Muscle of leg (tissue), 16 donors: ENCODE data around the gene NUP188. TPM values are rescaled to one million over a fixed set of nuclear protein-coding genes. Genes with fewer than 3 reads are reported as not detected.

Experiments used
- DNase-seq: peaks from one replicate; pipeline ENCODE4 v3.0.0; 2013
- H3K27ac ChIP-seq: one replicate; pipeline ENCODE4 v1.5.1; 2013; ENCODE audit warnings: mild to moderate bottlenecking, low read length, control low read depth
- H3K27me3 ChIP-seq: one replicate; pipeline ENCODE4 v1.6.1; 2013; ENCODE audit warnings: low read length; ENCODE audit not compliant: control insufficient read depth, insufficient read depth
- H3K36me3 ChIP-seq: one replicate; pipeline ENCODE4 v1.6.1; 2013; ENCODE audit warnings: low read length; ENCODE audit not compliant: control insufficient read depth, insufficient read depth
- H3K4me1 ChIP-seq: one replicate; pipeline ENCODE4 v1.6.1; 2013; ENCODE audit warnings: low read length; ENCODE audit not compliant: control insufficient read depth, insufficient read depth
- H3K4me3 ChIP-seq: one replicate; pipeline ENCODE4 v1.5.1; 2013; ENCODE audit warnings: low read length, control low read depth
- H3K9me3 ChIP-seq: replicated peaks from 2 replicates; pipeline ENCODE4 v1.6.1; 2013; ENCODE audit warnings: low read depth, low read length; ENCODE audit not compliant: control insufficient read depth
- WGBS: methylation state at CpG from one replicate; pipeline ENCODE4 v1.1.5; 2013; ENCODE audit warnings: missing lambda C conversion rate; ENCODE audit not compliant: insufficient coverage; 5-methylcytosine and 5-hydroxymethylcytosine counted together
- long read RNA-seq, 11 donors: transcript quantifications; one replicate each; lab custom pipeline, GENCODE V29; 2026
- polyA plus RNA-seq, 8 donors: library from polyadenylated mRNA; unstranded; fragments of 120-200 nt; gene quantifications; one replicate each; pipeline versions ENCODE4 v1.2.1 to v1.2.3, GENCODE V29; 2013; ENCODE audit warnings: inconsistent platforms in 1 of 8, low replicate concordance in 1 of 8; ENCODE audit not compliant: insufficient read length in 8 of 8, insufficient read depth in 1 of 8
- total RNA-seq: library from RNA; stranded (reverse); fragments of 120-200 nt; gene quantifications from one replicate; pipeline ENCODE4 v1.2.4, GENCODE V29; 2013

The NUP188 gene
- total RNA-seq (21.7 TPM), polyA plus RNA-seq (10 to 100 TPM; 28.0 to 41.5 (median 34.3) TPM)
- long read RNA-seq, donor 1, partial matches to known transcripts = 0 of 8 reads
- long read RNA-seq, donor 1, other reads (novel, unspliced or antisense) = 8 of 8 reads
- long read RNA-seq, donor 2 = 0 reads
- long read RNA-seq, donor 3, full-length matches to known transcripts = 1 of 40 reads
- long read RNA-seq, donor 3, partial matches to known transcripts = 15 of 40 reads
- long read RNA-seq, donor 3, other reads (novel, unspliced or antisense) = 24 of 40 reads
- long read RNA-seq, donor 4, full-length matches to known transcripts = 1 of 10 reads
- long read RNA-seq, donor 4, partial matches to known transcripts = 9 of 10 reads
- long read RNA-seq, donor 4, other reads (novel, unspliced or antisense) = 0 of 10 reads
- long read RNA-seq, donor 5, partial matches to known transcripts = 0 of 1 reads
- long read RNA-seq, donor 5, other reads (novel, unspliced or antisense) = 0 of 1 reads
- long read RNA-seq, donor 6 = 0 reads
- long read RNA-seq, donor 7, full-length matches to known transcripts = 1 of 1 reads
- long read RNA-seq, donor 7, partial matches to known transcripts = 0 of 1 reads
- long read RNA-seq, donor 7, other reads (novel, unspliced or antisense) = 0 of 1 reads
- long read RNA-seq, donor 8, partial matches to known transcripts = 6 of 6 reads
- long read RNA-seq, donor 8, other reads (novel, unspliced or antisense) = 0 of 6 reads
- long read RNA-seq, donor 9 = 0 reads
- long read RNA-seq, donor 10 = 0 reads
- long read RNA-seq, donor 11 = 0 reads

- peak within 1 kb of the TSS; percentile 99 for H3K4me3 ChIP-seq
- WGBS = under 1% methylated on average over 74 of the region's 86 CpGs
- peak; percentile 98 for DNase-seq
- H3K27me3 ChIP-seq = no peaks in the 10 kb centered on the region
- H3K4me1 ChIP-seq = peaks cover 15% of the 10 kb centered on the region
- peaks cover 34% of the 10 kb centered on the region for H3K36me3 ChIP-seq
- no peaks in the 10 kb centered on the region for H3K9me3 ChIP-seq
- H3K27ac ChIP-seq = peak within 1 kb of the TSS; percentile 97
Observed at GRCh38 chr9:128947527-128948301, at the start of gene NUP188, which contains the start of gene DOLK. NUP188 (plus strand) TSS chr9:128947699; CDS start chr9:128947720, 21 bp downstream. DOLK (minus strand) TSS chr9:128947603; CDS start chr9:128947303, 300 bp downstream.

GRCh38 chr9:128898382-128898781 lies 49.1 kb upstream of the NUP188 start:
- H3K27ac ChIP-seq = no peak overlapping the region

GRCh38 chr9:128898845-128899565 lies 48.5 kb upstream of the NUP188 start:
- Histone ChIP-seq H3K4me1 (peaks cover 17% of the 10 kb centered on the region), H3K4me3 (no peak overlapping the region), H3K36me3 (peaks cover 36% of the 10 kb centered on the region), H3K27me3 (no peaks in the 10 kb centered on the region), H3K27ac (no peak overlapping the region), H3K9me3 (no peaks in the 10 kb centered on the region)
- DNase-seq = no peak
- whole genome bisulfite sequencing = 85% methylated on average over 6 of the region's 18 CpGs

More at GRCh38 chr9:128898382-128898781, 49.1 kb upstream of the NUP188 start:
- no peaks in the 10 kb centered on the region for H3K9me3 ChIP-seq
- no peak for DNase-seq
- peaks cover 17% of the 10 kb centered on the region for H3K4me1 ChIP-seq
- 90% methylated on average over 5 of the region's 5 CpGs for WGBS
- peaks cover 39% of the 10 kb centered on the region for H3K36me3 ChIP-seq
- H3K27me3 ChIP-seq = no peaks in the 10 kb centered on the region
- H3K4me3 ChIP-seq = no peak overlapping the region

- Histone ChIP-seq H3K27ac (peak overlapping the region; percentile 13), H3K4me1 (peaks cover 17% of the 10 kb centered on the region)
Observed at GRCh38 chr9:128899566-128900322, 47.8 kb upstream of the NUP188 start.

GRCh38 chr9:128901379-128901778 lies 46.1 kb upstream of the NUP188 start:
- no peak for DNase-seq
- Histone ChIP-seq H3K4me3 (no peak overlapping the region), H3K4me1 (peaks cover 17% of the 10 kb centered on the region), H3K36me3 (peaks cover 36% of the 10 kb centered on the region), H3K27me3 (no peaks in the 10 kb centered on the region), H3K9me3 (no peaks in the 10 kb centered on the region), H3K27ac (no peak overlapping the region)
- WGBS = 100% methylated on average over 3 of the region's 7 CpGs

More at GRCh38 chr9:128899566-128900322, 47.8 kb upstream of the NUP188 start:
- DNase-seq = no peak
- Histone ChIP-seq H3K4me3 (no peak overlapping the region), H3K27me3 (no peaks in the 10 kb centered on the region), H3K36me3 (peaks cover 36% of the 10 kb centered on the region), H3K9me3 (no peaks in the 10 kb centered on the region)
- WGBS = 83% methylated on average over 3 of the region's 8 CpGs

GRCh38 chr9:128901822-128902221 lies 45.7 kb upstream of the NUP188 start:
- Histone ChIP-seq H3K4me1 (peaks cover 17% of the 10 kb centered on the region), H3K27ac (no peak overlapping the region), H3K27me3 (no peaks in the 10 kb centered on the region), H3K4me3 (no peak overlapping the region), H3K36me3 (peaks cover 34% of the 10 kb centered on the region), H3K9me3 (no peaks in the 10 kb centered on the region)
- no peak for DNase-seq
- 89% methylated on average over 4 of the region's 5 CpGs for WGBS

GRCh38 chr9:128902351-128903078 lies 45.0 kb upstream of the NUP188 start:
- Histone ChIP-seq H3K27ac (no peak overlapping the region), H3K27me3 (no peaks in the 10 kb centered on the region), H3K4me1 (peaks cover 17% of the 10 kb centered on the region), H3K9me3 (no peaks in the 10 kb centered on the region), H3K4me3 (no peak overlapping the region), H3K36me3 (peaks cover 35% of the 10 kb centered on the region)
- WGBS = 82% methylated on average over 19 of the region's 23 CpGs
- no peak for DNase-seq

GRCh38 chr9:128903079-128903461 lies 44.4 kb upstream of the NUP188 start:
- Histone ChIP-seq H3K4me1 (peaks cover 17% of the 10 kb centered on the region), H3K36me3 (peaks cover 39% of the 10 kb centered on the region), H3K27me3 (no peaks in the 10 kb centered on the region), H3K27ac (no peak overlapping the region), H3K9me3 (no peaks in the 10 kb centered on the region), H3K4me3 (no peak overlapping the region)
- no CpG with 5 or more reads among the region's 2 CpGs for WGBS
- no peak for DNase-seq
